Measurements from ENCODE around the gene FAH.
"Not testable (repeated sequence)": the region's sequence is repeated elsewhere in the genome, so short reads cannot be mapped to it uniquely, and the experiment has no call there.

FAH gene

GRCh38 chr15:80152180-80152895 is 461 bp upstream of the FAH start:
- DNase-seq = peak; percentile 87

- DNase-seq = no peak
Measured at GRCh38 chr15:80153900-80154299, 1.1 kb downstream of the FAH start.

- no peak for DNase-seq
Measured at GRCh38 chr15:80154336-80154735, 1.5 kb downstream of the FAH start.

GRCh38 chr15:80155001-80155377 is 2.2 kb downstream of the FAH start:
- DNase-seq = no peak

GRCh38 chr15:80155378-80156175 is 2.8 kb downstream of the FAH start:
- DNase-seq = not testable (repeated sequence)

- DNase-seq = no peak
Measured at GRCh38 chr15:80156176-80156720, 3.4 kb downstream of the FAH start.

GRCh38 chr15:80157215-80157614 is 4.4 kb downstream of the FAH start:
- no peak for DNase-seq

GRCh38 chr15:80159301-80159700 is 6.5 kb downstream of the FAH start:
- no peak for DNase-seq

GRCh38 chr15:80159811-80160569 is 7.2 kb downstream of the FAH start:
- DNase-seq = no peak

GRCh38 chr15:80160570-80161156 is 7.9 kb downstream of the FAH start:
- peak; percentile 16 for DNase-seq

- no peak for DNase-seq
Measured at GRCh38 chr15:80161468-80162016, 8.7 kb downstream of the FAH start.

GRCh38 chr15:80162059-80162554 is 9.3 kb downstream of the FAH start:
- no peak for DNase-seq

- DNase-seq = no peak
Measured at GRCh38 chr15:80163217-80163616, 10.4 kb downstream of the FAH start.

GRCh38 chr15:80163897-80164296 is 11.1 kb downstream of the FAH start:
- no peak for DNase-seq

GRCh38 chr15:80167936-80168335 is 15.1 kb downstream of the FAH start:
- no peak for DNase-seq

GRCh38 chr15:80168421-80168820 is 15.6 kb downstream of the FAH start:
- DNase-seq = no peak

GRCh38 chr15:80169768-80170357 is 17.1 kb downstream of the FAH start:
- no peak for DNase-seq

GRCh38 chr15:80170596-80170995 is 17.8 kb downstream of the FAH start:
- no peak for DNase-seq

GRCh38 chr15:80171787-80172186 is 19.0 kb downstream of the FAH start:
- no peak for DNase-seq

GRCh38 chr15:80172401-80172800 is 19.6 kb downstream of the FAH start:
- no peak for DNase-seq

GRCh38 chr15:80173022-80173759 is 20.4 kb downstream of the FAH start:
- DNase-seq = peak; percentile 53
